Stimulated activated CD4-positive, alpha-beta T cell treated with anti-CD3 and anti-CD28 coated beads, Interleukin-12 subunit alpha, Interleukin-12 subunit beta, amount 100 ng/mL, for 24 hours (primary cell): ENCODE data around the gene LINC00632.

Source experiments
- DNase-seq, 2 experiments: peaks; one replicate each; pipeline ENCODE4 v3.0.0-alpha.2; 2020; ENCODE audit warnings: low read depth in 2 of 2

Gene LINC00632

DNA sequence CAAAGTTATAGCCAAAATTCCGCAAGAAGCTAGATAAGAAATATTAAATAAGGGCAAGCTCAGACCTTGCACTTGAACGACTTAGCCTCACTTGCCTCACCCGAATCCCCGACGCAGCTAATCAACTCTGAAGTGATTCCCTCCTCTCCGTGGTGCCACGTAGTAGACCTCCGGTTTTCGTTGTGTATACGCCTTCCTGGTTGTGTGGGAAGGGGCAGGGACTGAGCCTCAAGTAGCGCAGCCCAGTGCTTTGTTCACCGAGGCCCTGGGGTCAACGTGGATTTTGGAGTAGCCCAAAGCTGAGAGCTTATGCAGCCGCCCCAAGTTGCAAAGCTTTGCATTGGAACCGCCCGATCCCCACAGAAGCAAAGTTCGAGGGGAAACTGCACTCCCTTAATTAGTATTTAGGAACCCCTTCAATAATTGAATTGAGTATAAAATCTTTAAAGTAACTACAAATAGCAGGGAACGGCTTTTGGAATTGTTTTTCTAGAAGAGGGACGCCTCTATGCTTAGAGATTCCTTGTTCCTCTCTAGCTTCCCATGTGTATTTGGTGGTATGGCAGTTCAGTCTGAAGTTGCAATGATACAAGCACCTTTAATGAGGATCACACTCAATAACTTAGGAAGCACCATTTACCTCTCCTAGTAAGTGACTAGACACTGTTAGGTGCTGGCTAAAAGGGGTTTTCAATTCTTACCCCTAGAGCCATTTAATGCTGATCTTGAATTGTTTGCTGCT lies 55.7 kb downstream of the LINC00632 start:
- no peak for DNase-seq

DNA sequence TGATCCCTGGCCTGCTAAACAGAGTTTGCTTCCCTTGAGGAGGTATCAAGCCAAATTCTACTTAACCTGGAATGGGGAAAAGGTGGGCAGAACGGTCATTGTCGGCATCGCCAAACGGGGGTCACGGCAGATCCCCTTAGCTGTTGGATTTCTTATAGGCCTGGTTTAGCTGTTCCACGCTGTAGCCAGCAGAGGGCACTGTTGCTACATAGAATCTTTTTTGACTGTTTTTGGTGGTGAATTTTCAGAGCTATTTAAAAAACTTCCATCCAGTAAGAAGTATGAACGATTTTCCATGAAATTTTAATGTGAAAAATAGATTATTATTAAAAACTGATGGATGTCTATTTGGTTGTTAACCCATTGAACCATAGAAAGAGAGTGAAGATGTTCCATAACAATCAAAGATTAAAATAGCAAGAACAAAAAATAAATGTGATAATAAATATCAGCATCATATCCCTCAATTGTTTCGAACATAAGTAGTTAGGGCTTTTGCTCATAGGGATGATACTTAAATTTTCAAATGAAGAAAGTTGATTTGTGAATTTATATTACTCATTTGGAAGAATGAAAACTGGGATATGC lies 56.6 kb downstream of the LINC00632 start:
- peak in 1 of 2 experiments; percentile 18 for DNase-seq

DNA sequence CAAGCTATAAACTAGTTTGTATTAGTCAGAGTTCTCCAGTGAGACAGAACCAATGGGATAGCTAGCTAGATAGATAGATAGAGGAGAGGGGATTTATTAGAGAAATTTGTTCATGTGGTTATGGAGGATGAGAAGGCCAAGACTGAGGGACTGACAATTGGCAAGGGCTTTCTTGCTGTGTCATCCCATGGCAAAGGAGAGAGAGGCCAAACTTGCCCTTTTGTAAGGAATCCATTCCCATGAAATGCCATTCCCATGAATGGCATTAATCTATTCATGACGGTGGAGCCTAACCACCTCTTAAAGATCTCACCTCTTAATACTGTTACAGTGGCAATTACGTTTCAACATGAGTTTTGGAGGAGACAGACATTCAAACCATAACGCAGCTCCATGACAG lies 58.1 kb downstream of the LINC00632 start:
- DNase-seq: no peak

DNA sequence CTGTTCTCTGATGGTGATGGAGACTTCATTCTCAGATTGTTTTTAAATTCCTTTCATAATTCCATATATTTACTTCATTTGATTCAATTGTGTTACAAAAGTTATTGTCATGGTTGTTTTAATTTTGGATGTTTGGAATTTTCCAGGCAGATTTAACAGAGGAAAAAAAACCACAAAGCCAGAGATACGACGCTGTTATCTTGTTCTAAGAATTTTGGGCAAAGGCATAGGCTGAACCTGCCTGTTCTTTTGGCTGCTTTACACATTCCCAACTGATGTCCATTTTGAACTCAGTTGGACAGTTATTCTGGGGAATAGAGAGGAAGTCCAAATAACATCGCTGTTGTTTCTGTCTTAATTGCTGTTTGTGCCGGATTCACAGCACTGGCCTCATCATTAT lies 65.7 kb downstream of the LINC00632 start:
- DNase-seq: no peak

- no peak for DNase-seq
These were observed 66.8 kb downstream of the LINC00632 start for GRCh38 chrX:140776320-140776719.

DNA sequence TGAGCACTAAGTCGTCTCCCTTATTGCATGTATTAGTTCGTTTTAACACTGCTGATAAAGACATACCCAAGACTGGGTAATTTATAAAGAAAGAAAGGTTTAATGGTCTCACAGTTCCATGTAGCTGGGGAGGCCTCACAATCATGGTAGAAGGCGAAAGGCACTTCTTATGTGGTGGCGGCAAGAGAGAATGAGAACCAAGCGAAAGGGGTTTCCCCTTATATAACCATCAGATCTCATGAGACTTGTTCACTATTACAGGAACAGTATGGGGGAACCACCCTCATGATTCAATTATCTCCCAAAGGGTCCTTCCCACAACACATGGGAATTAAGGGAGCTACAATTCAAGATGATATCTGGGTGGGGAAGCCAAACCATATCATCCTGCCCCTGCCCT lies 85.1 kb downstream of the LINC00632 start:
- no peak for DNase-seq

- DNase-seq: no peak
These were observed 89.7 kb downstream of the LINC00632 start for GRCh38 chrX:140799216-140799615.

GRCh38 chrX:140804292-140804691 lies 94.7 kb downstream of the LINC00632 start:
- no peak for DNase-seq

GRCh38 chrX:140815868-140816267 lies 106.3 kb downstream of the LINC00632 start:
- no peak for DNase-seq

- no peak for DNase-seq
These were observed 108.4 kb downstream of the LINC00632 start for GRCh38 chrX:140817943-140818342.

DNA sequence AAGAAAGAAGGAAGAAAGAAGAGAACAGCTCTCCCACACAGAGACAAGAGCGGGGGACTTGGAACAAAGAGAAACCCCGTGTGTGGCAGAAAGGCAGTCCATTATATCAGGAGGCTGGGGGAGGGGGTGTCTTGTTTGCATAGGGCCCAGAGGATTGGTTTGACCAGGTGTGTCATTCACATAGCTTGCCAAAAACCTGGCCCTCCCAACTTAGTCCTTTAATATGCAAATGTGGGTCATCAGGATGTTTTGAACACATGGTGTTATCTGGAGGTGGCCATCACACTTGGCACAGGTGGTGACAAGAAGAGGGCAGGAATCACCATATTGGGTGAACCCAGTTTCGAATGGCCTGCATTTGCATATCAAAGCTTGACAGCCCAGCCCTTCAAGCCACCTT lies 111.7 kb downstream of the LINC00632 start:
- no peak for DNase-seq

DNA sequence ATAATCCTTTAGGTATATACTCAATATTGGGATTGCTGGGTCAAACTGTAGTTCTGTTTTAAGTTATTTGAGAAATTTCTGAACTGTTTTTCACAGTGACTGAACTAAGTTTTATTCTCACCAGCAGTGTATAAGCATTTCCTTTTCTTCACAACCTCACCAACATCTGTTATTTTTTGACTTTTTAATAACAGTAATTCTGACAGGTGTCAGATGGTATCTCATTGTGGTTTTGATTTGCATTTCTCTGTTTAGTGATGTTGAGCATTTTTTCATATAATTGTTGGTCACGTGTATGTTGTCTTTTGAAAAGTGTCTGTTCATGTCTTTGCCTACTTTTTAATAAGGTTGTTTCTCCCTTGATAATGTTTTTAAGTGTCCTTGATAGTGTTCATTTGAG lies 112.6 kb downstream of the LINC00632 start:
- DNase-seq: no peak

DNA sequence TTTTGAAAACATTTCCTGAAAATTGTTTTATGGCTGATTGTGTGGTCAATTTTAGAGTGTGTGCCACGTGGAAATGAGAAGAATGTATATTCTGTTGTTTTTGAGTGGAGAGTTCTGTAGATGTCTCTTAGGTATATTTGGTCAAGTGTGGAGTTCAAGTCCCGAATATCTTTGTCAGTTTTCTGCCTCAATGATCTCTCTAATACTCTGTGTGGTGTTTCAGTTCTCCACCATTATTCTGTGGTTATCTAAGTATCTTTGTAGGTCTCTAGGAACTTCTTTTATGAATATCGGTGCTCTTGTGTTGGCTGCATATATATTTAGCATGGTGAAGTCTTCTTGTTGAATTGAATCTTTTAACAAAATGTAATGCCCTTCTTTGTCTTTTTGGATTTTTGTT lies 113.3 kb downstream of the LINC00632 start:
- no peak for DNase-seq

GRCh38 chrX:140836874-140837273 lies 127.3 kb downstream of the LINC00632 start:
- DNase-seq: no peak
